ENCODE data around the gene VPS52. TPM values are rescaled to one million over a fixed set of nuclear protein-coding genes. Genes with fewer than 3 reads are reported as not detected.
A peak's percentile ranks its signal among the peaks of the same experiment; 100 is the strongest.

VPS52 gene
- total and polyA plus RNA-seq, 9 of the 15 experiments (the other 6 are each of a cell fraction or from before 2014, with no cell fraction given) = 24.4 to 103 (median 40.2) TPM

- TF ChIP-seq MAX (CRISPR knock-in tag; IDR thresholded peaks at IDR 0.05) (no peak; the same call in 1 of the 2 replicates), EHMT2 (IDR thresholded peaks at IDR 0.05) (no peak), HSF4 (CRISPR knock-in tag; IDR thresholded peaks at IDR 0.05; ENCODE audit: borderline replicate concordance) (no peak; the same call in 1 of the 2 replicates), PTRF (tag; IDR thresholded peaks at IDR 0.05) (no peak), ZNF644 (tag; IDR thresholded peaks at IDR 0.05; ENCODE audit: low read depth) (no peak), GTF2F1 (IDR thresholded peaks at IDR 0.05; ENCODE audit: low read depth, low read length) (0 out of 2 replicates have a peak, but pooled peaks have one; percentile 56), HDAC3 (IDR thresholded peaks at IDR 0.05; ENCODE audit: borderline replicate concordance, partially characterized antibody) (peak; percentile 90), DPF2 (IDR thresholded peaks at IDR 0.05) (peak; percentile 72; the same call in 1 of the 2 replicates), MTA1 (IDR thresholded peaks at IDR 0.05; ENCODE audit: borderline replicate concordance) (no peak; the same call in 1 of the 2 replicates), CHD4 (IDR thresholded peaks at IDR 0.05; ENCODE audit: insufficient read depth, insufficient replicate concordance, low read depth, low read length, poor library complexity, severe bottlenecking) (no peak), ZNF384 (IDR thresholded peaks at IDR 0.05; ENCODE audit: low read depth, low read length) (no peak; the same call in 1 of the 2 replicates), C11orf30 (IDR thresholded peaks at IDR 0.05; ENCODE audit: low read depth) (peak; percentile 41), POLR2G (IDR thresholded peaks at IDR 0.05; ENCODE audit: low read depth, low read length) (peak; percentile 95), CREM (IDR thresholded peaks at IDR 0.05; ENCODE audit: low read depth) (peak; percentile 65), ZNF584 (CRISPR knock-in tag; IDR thresholded peaks at IDR 0.05; ENCODE audit: low read depth) (no peak), NR0B1 (IDR thresholded peaks at IDR 0.05; ENCODE audit: partially characterized antibody) (no peak), MBD2 (IDR thresholded peaks at IDR 0.05; ENCODE audit: borderline replicate concordance, low read depth) (peak; percentile 76; the same call in 1 of the 2 replicates), BMI1 (IDR thresholded peaks at IDR 0.05; ENCODE audit: low read length) (no peak), DIDO1 (tag; IDR thresholded peaks at IDR 0.05; ENCODE audit: low read depth) (no peak), MAFK (IDR thresholded peaks at IDR 0.05; ENCODE audit: low read length) (no peak), FOXA3 (CRISPR knock-in tag; conservative IDR thresholded peaks at IDR 0.05 in 1 of 2, IDR thresholded peaks at IDR 0.05 in 1 of 2) (peak; percentile 43 to 83; a peak in 3 of 4 replicates), TRIM24 (IDR thresholded peaks at IDR 0.05) (peak; percentile 34 to 72; a peak in 2 of 4 replicates), ATF1 (CRISPR knock-in tag; IDR thresholded peaks at IDR 0.05) (no peak), ATF1 (tag; IDR thresholded peaks at IDR 0.05) (peak; percentile 87), ZFPM2 (CRISPR knock-in tag; IDR thresholded peaks at IDR 0.05) (0 out of 2 replicates have a peak, but pooled peaks have one; percentile 62), PURB (CRISPR knock-in tag; IDR thresholded peaks at IDR 0.05; ENCODE audit: low read depth) (no peak), TRIM28 (IDR thresholded peaks at IDR 0.05) (peak; percentile 82; the same call in 1 of the 2 replicates), DNMT1 (IDR thresholded peaks at IDR 0.05) (peak; percentile 29; the same call in 1 of the 2 replicates)
- TF ChIP-seq, protein P1, sequence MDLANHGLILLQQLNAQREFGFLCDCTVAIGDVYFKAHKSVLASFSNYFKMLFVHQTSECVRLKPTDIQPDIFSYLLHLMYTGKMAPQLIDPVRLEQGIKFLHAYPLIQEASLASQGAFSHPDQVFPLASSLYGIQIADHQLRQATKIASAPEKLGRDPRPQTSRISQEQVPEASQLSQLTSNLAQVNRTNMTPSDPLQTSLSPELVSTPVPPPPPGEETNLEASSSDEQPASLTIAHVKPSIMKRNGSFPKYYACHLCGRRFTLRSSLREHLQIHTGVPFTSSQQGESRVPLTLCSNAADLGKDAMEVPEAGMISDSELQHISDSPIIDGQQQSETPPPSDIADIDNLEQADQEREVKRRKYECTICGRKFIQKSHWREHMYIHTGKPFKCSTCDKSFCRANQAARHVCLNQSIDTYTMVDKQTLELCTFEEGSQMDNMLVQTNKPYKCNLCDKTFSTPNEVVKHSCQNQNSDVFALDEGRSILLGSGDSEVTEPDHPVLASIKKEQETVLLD (IDR thresholded peaks at IDR 0.05) = peak; percentile 40; the same call in 1 of the 2 replicates
Measured at GRCh38 chr6:33299237-33299944, 27.7 kb upstream of the VPS52 start (continued).
